Heart right ventricle (tissue), 16 donors: ENCODE results near the gene TEX29. TPM values are rescaled to one million over a fixed set of nuclear protein-coding genes. Genes with fewer than 3 reads are reported as not detected.

Experiments
- ATAC-seq, 8 donors: fragments of 200-7000 bp; cut with Tn5 transposase; one replicate each; pipeline ENCODE4 v1.9.1; 2020; ENCODE audit warnings: mild to moderate bottlenecking in 8 of 8, moderate library complexity in 8 of 8, moderate number of reproducible peaks in 1 of 8
- DNase-seq, 2 donors: peaks; one replicate each; pipeline ENCODE4 v3.0.0-alpha.2; 2020
- H3K27ac ChIP-seq, 10 donors: fragments of 200-600 bp; sonication (generic) in 2 of 10; one replicate each; pipeline versions ENCODE4 v1.5.0 to v1.8.0; 2020 to 2022; ENCODE audit warnings: mild to moderate bottlenecking in 3 of 10
- H3K27me3 ChIP-seq, 7 donors: fragments of 200-600 bp; one replicate each; pipeline ENCODE4 v1.8.0; 2021 to 2022; ENCODE audit warnings: mild to moderate bottlenecking in 2 of 7
- H3K36me3 ChIP-seq, 9 donors: fragments of 200-600 bp; sonication (generic) in 1 of 9; one replicate each; pipeline versions ENCODE4 v1.5.0 to v1.8.0; 2020 to 2022; ENCODE audit warnings: mild to moderate bottlenecking in 2 of 9
- H3K4me1 ChIP-seq, 9 donors: fragments of 200-600 bp; sonication (generic) in 1 of 9; one replicate each; pipeline versions ENCODE4 v1.5.0 to v1.8.0; 2020 to 2022; ENCODE audit warnings: mild to moderate bottlenecking in 4 of 9
- H3K4me3 ChIP-seq, 10 donors: fragments of 200-600 bp; sonication (generic) in 2 of 10; one replicate each; pipeline versions ENCODE4 v1.5.0 to v1.8.0; 2020 to 2022; ENCODE audit warnings: mild to moderate bottlenecking in 7 of 10, moderate library complexity in 2 of 10
- H3K9me3 ChIP-seq, 11 donors: fragments of 200-600 bp in 10 of 11; sonication (generic) in 2 of 11; one replicate each; pipeline versions ENCODE4 v1.5.0 to v1.8.0; 2013 to 2022; ENCODE audit warnings: mild to moderate bottlenecking in 2 of 11, control low read depth in 1 of 11, moderate library complexity in 1 of 11
- WGBS, 2 donors: extraction: QIAGEN DNeasy Blood & Tissue Kit; methylation state at CpG; one replicate each; pipeline ENCODE4 v1.1.7; 2013; ENCODE audit warnings: inconsistent platforms in 1 of 2; 5-methylcytosine and 5-hydroxymethylcytosine counted together
- intact Hi-C, 10 donors: fragments of 100-400 bp; cut with DNase I; formaldehyde crosslinking; loops; one replicate each; pipeline versions ENCODE4 v1.11.1 to v1.14.2; 2022
- polyA plus RNA-seq, 2 donors: library from polyadenylated mRNA; stranded (reverse); fragments of 200-250 nt; gene quantifications; one replicate each; pipeline ENCODE4 v1.2.3, GENCODE V29; 2013
- total RNA-seq, 10 donors: library from RNA; stranded (reverse); fragmentation: NEBNext Ultra II Directional in 3 of 10; extraction: Animal tissue kit (Norgen Biotek cat#: 25700) in 3 of 10; gene quantifications; one replicate each; pipeline versions ENCODE4 v1.2.1 to v1.2.4, GENCODE V29; 2021 to 2023
- TF ChIP-seq, protein P1 (sequence below), 9 donors: fragments of 200-600 bp; sonication (generic) in 2 of 9; IDR thresholded peaks; one replicate each; pipeline versions ENCODE4 v1.5.0 to v1.8.0; 2021 to 2022; ENCODE audit warnings: antibody characterized with exemption in 9 of 9, mild to moderate bottlenecking in 5 of 9, moderate library complexity in 1 of 9
- donor health status: Arrhythmogenic right ventricular cardiomyopathy.
- donor health status: ischemic (EF 13 %, LVEDD 7.1; RV severe dilation, severe dysfunction).
- donor health status: healthy with polysubstance abuse.
- donor health status: DM: no; HTN: yes; CAD: no.
- donor health status: DM: no; HTN: no; CAD: no.
- donor health status: ischemic (EF 25% LVEDD 6.9; RV normal size, moderate dysfunction).
- donor health status: ischemic (EF 25% LVEDD 5.7; RV mildly dilated, moderate dysfunction).
- donor health status: healthy.
- donor health status: DM: yes; HTN: yes; CAD: no.
- donor health status: Ischemic cardiomyopathy.
- donor health status: ischemic (EF 35%, LVEDD 5.7; RV mildly dilated, moderate dysfunction).
- donor health status: nonischemic (EF 11% LVEDD 7.7; RV severe dilation, severe dysfunction).
- donor health status: DM: yes; HTN: yes; CAD: no.
- donor health status: PGD.
- donor health status: ischemic (EF 29% LVEDD 5.4; RV normal size, mild dysfunction).
- donor health status: nonischemic (EF 23%, LVEDD 6.1; RV moderate dilation, normal function).

The TEX29 gene
- total and polyA plus RNA-seq, 12 donors = 0.22 to 1.1 (median 0.42) TPM; not detected in 6

GRCh38 chr13:111344471-111345191 lies 24.2 kb downstream of the TEX29 start:
- 68 to 77% methylated on average over 25 of the region's 25 CpGs for WGBS, 2 donors
- H3K4me1 ChIP-seq = no peaks in the 10 kb centered on the region
- H3K27me3 ChIP-seq = no peaks in the 10 kb centered on the region
- H3K4me3 ChIP-seq = no peak overlapping the region
- H3K9me3 ChIP-seq = peaks cover 0 to 3% (median 0%) of the 10 kb centered on the region in 11 donors
- DNase-seq (no peak), ATAC-seq (peak in 1 of 8 donors; percentile 79)
- H3K27ac ChIP-seq = no peak overlapping the region
- TF ChIP-seq, protein P1, sequence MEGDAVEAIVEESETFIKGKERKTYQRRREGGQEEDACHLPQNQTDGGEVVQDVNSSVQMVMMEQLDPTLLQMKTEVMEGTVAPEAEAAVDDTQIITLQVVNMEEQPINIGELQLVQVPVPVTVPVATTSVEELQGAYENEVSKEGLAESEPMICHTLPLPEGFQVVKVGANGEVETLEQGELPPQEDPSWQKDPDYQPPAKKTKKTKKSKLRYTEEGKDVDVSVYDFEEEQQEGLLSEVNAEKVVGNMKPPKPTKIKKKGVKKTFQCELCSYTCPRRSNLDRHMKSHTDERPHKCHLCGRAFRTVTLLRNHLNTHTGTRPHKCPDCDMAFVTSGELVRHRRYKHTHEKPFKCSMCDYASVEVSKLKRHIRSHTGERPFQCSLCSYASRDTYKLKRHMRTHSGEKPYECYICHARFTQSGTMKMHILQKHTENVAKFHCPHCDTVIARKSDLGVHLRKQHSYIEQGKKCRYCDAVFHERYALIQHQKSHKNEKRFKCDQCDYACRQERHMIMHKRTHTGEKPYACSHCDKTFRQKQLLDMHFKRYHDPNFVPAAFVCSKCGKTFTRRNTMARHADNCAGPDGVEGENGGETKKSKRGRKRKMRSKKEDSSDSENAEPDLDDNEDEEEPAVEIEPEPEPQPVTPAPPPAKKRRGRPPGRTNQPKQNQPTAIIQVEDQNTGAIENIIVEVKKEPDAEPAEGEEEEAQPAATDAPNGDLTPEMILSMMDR (IDR thresholded peaks at IDR 0.05) = peak in 4 of 9 donors; percentile 6 to 20 (median 14)
- intact Hi-C loops = no loop called here
- H3K36me3 ChIP-seq = peaks cover 0 to 4% (median 0%) of the 10 kb centered on the region in 9 donors

DNA sequence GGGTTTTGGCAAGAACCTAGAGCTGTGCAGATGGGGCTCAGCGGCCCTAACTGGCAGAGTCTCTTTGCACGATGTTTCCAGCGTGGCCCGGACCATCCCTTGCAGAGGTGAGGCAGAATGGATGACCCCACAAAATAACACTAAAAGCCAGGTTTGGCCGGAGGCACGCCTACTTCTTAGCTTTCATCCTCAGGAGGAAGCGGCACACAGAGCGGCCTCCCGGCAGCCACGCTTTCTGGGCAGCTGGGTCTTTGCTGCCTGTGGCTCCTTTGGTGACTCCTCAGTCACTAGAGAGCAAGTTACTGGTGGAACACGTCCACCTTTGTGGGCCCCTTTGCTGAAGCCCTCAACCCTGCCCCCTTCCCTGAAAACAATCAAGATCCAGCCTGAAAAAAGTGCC lies 25.2 kb downstream of the TEX29 start:
- H3K9me3 ChIP-seq = peaks cover 0 to 4% (median 0%) of the 10 kb centered on the region in 11 donors
- H3K4me3 ChIP-seq = no peak overlapping the region
- intact Hi-C loops = no loop called here
- ATAC-seq (no peak), DNase-seq (no peak)
- H3K36me3 ChIP-seq = peaks cover 0 to 4% (median 0%) of the 10 kb centered on the region in 9 donors
- 91 to 93% methylated on average over 11 of the region's 11 CpGs for WGBS, 2 donors
- no peaks in the 10 kb centered on the region for H3K27me3 ChIP-seq
- H3K4me1 ChIP-seq = no peaks in the 10 kb centered on the region
- TF ChIP-seq, protein P1 (IDR thresholded peaks at IDR 0.05) = no peak
- H3K27ac ChIP-seq = no peak overlapping the region

- TF ChIP-seq, protein P1 (IDR thresholded peaks at IDR 0.05) = no peak
- WGBS, 2 donors = 75 to 88% methylated on average over 20 of the region's 20 CpGs
- Histone ChIP-seq H3K36me3 (peaks cover 0 to 4% (median 0%) of the 10 kb centered on the region in 9 donors), H3K27me3 (no peaks in the 10 kb centered on the region), H3K9me3 (peaks cover 0 to 4% (median 0%) of the 10 kb centered on the region in 11 donors), H3K27ac (no peak overlapping the region), H3K4me1 (no peaks in the 10 kb centered on the region), H3K4me3 (no peak overlapping the region)
- DNase-seq = peak in 1 of 2 donors; percentile 60
- intact Hi-C loops = no loop called here
- ATAC-seq = peak in 3 of 8 donors; percentile 61 to 83 (median 61)
Observed at GRCh38 chr13:111346101-111346680, 25.7 kb downstream of the TEX29 start.

DNA sequence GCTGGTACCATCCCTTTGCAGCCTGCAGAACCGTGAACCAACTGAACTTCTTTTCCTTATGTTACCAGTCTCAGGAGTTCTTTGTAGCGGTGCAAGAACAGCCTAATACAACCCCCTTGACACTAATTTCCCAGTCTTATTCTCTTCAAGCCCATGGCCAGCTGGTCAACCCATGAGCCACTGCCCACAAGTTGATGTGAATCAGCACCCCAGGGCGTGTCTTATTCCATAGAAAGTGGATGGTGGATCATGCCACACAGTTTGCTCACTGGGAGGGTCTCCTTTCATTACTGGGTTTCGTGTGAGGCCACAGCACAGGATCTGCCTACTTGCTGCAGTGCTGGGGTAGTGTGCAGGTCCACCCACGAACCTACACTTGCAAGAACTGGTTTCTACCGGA lies 27.0 kb downstream of the TEX29 start:
- Histone ChIP-seq H3K27me3 (no peaks in the 10 kb centered on the region), H3K27ac (no peak overlapping the region), H3K4me3 (no peak overlapping the region), H3K4me1 (no peaks in the 10 kb centered on the region), H3K36me3 (peaks cover 0 to 4% (median 0%) of the 10 kb centered on the region in 9 donors), H3K9me3 (peaks cover 0 to 8% (median 0%) of the 10 kb centered on the region in 11 donors)
- ATAC-seq (no peak), DNase-seq (no peak)
- 89% methylated on average over 6 of the region's 6 CpGs for WGBS, 2 donors
- TF ChIP-seq, protein P1 (IDR thresholded peaks at IDR 0.05) = no peak
- intact Hi-C loops = no loop called here
